H1 (cell line): ENCODE results near the gene RAB1B. TPM values are rescaled to one million over a fixed set of nuclear protein-coding genes. Genes with fewer than 3 reads are reported as not detected.

ENCODE experiments used
- CBX5 ChIP-seq: fragments of 300-800, 300-1000 bp; sonication (generic); IDR thresholded peaks from 2 replicates; pipeline ENCODE4 v1.7.1; 2016; ENCODE audit warnings: antibody characterized with exemption, low read length, low read depth
- CHD2 ChIP-seq: IDR thresholded peaks from 2 replicates; pipeline ENCODE4 v1.6.1; 2012; ENCODE audit warnings: low read length, improper control_type of control experiment
- HDAC6 ChIP-seq: IDR thresholded peaks from one replicate; pipeline ENCODE4 v1.7.1; 2012; ENCODE audit warnings: low read depth, mild to moderate bottlenecking, inconsistent platforms, low read length, moderate library complexity
- NRF1 ChIP-seq: IDR thresholded peaks from 2 replicates; pipeline ENCODE4 v1.6.1; 2011; ENCODE audit warnings: mild to moderate bottlenecking, low read depth, low read length, improper control_type of control experiment
- SP4 ChIP-seq: IDR thresholded peaks from 2 replicates; pipeline ENCODE4 v1.6.1; 2012; ENCODE audit warnings: low read length, inconsistent platforms
- TAF7 ChIP-seq: optimal IDR thresholded peaks from 2 replicates; pipeline ENCODE3; 2011; ENCODE audit warnings: low read depth, mild to moderate bottlenecking, inconsistent platforms, low read length, moderate library complexity, borderline replicate concordance
- polyA plus RNA-seq, 7 experiments: library from polyadenylated mRNA; depleted of rRNA in 3 of 7; stranded (reverse) in 5 of 7; unstranded in 2 of 7; fragments of >200 nt in 5 of 7; fragments of 200-250 nt in 2 of 7; gene quantifications; 1 replicate in 5 of 7; 2 replicates in 1 of 7; 4 replicates in 1 of 7; pipeline versions ENCODE4 v1.2.1 to v1.2.3, GENCODE V29; 2011 to 2013; ENCODE audit warnings: missing spikeins in 2 of 7, mixed read lengths in 2 of 7
- total RNA-seq: library from RNA; stranded (reverse); fragmentation: NEBNext Ultra II Directional; extraction: Animal tissue kit (Norgen Biotek cat#: 25700); gene quantifications from 2 replicates; pipeline ENCODE4 v1.2.1, GENCODE V29; 2021
- TF ChIP-seq, protein P1 (sequence below): fragments of 300-600 bp; sonication (generic); IDR thresholded peaks from 2 replicates; pipeline ENCODE4 v1.7.1; 2012; ENCODE audit warnings: low read length, moderate library complexity, mild to moderate bottlenecking, inconsistent platforms; ENCODE audit not compliant: insufficient replicate concordance
- TF ChIP-seq, protein P2 (sequence below): IDR thresholded peaks from 2 replicates; pipeline ENCODE4 v1.6.1; 2012; ENCODE audit warnings: inconsistent platforms
- TF ChIP-seq, protein P3 (sequence below), 3 experiments: IDR thresholded peaks; 1 replicate in 2 of 3; 2 replicates in 1 of 3; pipeline versions ENCODE4 v1.5.1 to v1.6.1; 2011; ENCODE audit warnings: low read length in 3 of 3, mild to moderate bottlenecking in 3 of 3, inconsistent platforms in 2 of 3, low read depth in 1 of 3, moderate library complexity in 1 of 3; ENCODE audit not compliant: insufficient read depth in 1 of 3; ENCODE audit errors: control extremely low read depth in 1 of 3

RAB1B gene
- total and polyA plus RNA-seq, 2 of the 8 experiments (the other 6 are each of a cell fraction or from before 2014, with no cell fraction given) = 100 to 217 TPM

DNA sequence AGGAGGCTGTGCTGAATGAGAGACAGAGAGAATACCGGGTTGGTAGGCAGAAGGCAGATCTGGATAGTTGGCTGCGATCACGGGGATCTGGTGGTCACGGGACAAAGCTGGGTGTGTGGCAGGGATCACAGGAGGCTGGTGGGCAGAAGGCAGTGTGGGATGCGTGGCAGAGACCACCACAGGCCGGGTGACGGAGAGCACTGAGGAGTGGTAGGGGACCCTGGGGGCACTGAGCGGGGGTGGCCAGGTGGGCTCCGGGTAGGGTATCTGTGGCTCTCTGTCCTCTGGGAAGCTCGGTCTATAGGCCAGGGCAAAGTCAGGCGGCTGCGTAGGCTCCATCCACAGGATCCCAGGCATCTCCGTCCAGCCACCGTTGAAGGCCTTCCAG lies 47.1 kb downstream of the RAB1B start (continued):
- TF ChIP-seq, protein P1, sequence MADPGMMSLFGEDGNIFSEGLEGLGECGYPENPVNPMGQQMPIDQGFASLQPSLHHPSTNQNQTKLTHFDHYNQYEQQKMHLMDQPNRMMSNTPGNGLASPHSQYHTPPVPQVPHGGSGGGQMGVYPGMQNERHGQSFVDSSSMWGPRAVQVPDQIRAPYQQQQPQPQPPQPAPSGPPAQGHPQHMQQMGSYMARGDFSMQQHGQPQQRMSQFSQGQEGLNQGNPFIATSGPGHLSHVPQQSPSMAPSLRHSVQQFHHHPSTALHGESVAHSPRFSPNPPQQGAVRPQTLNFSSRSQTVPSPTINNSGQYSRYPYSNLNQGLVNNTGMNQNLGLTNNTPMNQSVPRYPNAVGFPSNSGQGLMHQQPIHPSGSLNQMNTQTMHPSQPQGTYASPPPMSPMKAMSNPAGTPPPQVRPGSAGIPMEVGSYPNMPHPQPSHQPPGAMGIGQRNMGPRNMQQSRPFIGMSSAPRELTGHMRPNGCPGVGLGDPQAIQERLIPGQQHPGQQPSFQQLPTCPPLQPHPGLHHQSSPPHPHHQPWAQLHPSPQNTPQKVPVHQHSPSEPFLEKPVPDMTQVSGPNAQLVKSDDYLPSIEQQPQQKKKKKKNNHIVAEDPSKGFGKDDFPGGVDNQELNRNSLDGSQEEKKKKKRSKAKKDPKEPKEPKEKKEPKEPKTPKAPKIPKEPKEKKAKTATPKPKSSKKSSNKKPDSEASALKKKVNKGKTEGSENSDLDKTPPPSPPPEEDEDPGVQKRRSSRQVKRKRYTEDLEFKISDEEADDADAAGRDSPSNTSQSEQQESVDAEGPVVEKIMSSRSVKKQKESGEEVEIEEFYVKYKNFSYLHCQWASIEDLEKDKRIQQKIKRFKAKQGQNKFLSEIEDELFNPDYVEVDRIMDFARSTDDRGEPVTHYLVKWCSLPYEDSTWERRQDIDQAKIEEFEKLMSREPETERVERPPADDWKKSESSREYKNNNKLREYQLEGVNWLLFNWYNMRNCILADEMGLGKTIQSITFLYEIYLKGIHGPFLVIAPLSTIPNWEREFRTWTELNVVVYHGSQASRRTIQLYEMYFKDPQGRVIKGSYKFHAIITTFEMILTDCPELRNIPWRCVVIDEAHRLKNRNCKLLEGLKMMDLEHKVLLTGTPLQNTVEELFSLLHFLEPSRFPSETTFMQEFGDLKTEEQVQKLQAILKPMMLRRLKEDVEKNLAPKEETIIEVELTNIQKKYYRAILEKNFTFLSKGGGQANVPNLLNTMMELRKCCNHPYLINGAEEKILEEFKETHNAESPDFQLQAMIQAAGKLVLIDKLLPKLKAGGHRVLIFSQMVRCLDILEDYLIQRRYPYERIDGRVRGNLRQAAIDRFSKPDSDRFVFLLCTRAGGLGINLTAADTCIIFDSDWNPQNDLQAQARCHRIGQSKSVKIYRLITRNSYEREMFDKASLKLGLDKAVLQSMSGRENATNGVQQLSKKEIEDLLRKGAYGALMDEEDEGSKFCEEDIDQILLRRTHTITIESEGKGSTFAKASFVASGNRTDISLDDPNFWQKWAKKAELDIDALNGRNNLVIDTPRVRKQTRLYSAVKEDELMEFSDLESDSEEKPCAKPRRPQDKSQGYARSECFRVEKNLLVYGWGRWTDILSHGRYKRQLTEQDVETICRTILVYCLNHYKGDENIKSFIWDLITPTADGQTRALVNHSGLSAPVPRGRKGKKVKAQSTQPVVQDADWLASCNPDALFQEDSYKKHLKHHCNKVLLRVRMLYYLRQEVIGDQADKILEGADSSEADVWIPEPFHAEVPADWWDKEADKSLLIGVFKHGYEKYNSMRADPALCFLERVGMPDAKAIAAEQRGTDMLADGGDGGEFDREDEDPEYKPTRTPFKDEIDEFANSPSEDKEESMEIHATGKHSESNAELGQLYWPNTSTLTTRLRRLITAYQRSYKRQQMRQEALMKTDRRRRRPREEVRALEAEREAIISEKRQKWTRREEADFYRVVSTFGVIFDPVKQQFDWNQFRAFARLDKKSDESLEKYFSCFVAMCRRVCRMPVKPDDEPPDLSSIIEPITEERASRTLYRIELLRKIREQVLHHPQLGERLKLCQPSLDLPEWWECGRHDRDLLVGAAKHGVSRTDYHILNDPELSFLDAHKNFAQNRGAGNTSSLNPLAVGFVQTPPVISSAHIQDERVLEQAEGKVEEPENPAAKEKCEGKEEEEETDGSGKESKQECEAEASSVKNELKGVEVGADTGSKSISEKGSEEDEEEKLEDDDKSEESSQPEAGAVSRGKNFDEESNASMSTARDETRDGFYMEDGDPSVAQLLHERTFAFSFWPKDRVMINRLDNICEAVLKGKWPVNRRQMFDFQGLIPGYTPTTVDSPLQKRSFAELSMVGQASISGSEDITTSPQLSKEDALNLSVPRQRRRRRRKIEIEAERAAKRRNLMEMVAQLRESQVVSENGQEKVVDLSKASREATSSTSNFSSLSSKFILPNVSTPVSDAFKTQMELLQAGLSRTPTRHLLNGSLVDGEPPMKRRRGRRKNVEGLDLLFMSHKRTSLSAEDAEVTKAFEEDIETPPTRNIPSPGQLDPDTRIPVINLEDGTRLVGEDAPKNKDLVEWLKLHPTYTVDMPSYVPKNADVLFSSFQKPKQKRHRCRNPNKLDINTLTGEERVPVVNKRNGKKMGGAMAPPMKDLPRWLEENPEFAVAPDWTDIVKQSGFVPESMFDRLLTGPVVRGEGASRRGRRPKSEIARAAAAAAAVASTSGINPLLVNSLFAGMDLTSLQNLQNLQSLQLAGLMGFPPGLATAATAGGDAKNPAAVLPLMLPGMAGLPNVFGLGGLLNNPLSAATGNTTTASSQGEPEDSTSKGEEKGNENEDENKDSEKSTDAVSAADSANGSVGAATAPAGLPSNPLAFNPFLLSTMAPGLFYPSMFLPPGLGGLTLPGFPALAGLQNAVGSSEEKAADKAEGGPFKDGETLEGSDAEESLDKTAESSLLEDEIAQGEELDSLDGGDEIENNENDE = no peak
- TF ChIP-seq, protein P2, sequence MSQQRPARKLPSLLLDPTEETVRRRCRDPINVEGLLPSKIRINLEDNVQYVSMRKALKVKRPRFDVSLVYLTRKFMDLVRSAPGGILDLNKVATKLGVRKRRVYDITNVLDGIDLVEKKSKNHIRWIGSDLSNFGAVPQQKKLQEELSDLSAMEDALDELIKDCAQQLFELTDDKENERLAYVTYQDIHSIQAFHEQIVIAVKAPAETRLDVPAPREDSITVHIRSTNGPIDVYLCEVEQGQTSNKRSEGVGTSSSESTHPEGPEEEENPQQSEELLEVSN = no peak
- TF ChIP-seq CHD2 (no peak), HDAC6 (no peak), NRF1 (no peak), TAF7 (no peak), CBX5 (no peak), SP4 (no peak)
- TF ChIP-seq, protein P3, sequence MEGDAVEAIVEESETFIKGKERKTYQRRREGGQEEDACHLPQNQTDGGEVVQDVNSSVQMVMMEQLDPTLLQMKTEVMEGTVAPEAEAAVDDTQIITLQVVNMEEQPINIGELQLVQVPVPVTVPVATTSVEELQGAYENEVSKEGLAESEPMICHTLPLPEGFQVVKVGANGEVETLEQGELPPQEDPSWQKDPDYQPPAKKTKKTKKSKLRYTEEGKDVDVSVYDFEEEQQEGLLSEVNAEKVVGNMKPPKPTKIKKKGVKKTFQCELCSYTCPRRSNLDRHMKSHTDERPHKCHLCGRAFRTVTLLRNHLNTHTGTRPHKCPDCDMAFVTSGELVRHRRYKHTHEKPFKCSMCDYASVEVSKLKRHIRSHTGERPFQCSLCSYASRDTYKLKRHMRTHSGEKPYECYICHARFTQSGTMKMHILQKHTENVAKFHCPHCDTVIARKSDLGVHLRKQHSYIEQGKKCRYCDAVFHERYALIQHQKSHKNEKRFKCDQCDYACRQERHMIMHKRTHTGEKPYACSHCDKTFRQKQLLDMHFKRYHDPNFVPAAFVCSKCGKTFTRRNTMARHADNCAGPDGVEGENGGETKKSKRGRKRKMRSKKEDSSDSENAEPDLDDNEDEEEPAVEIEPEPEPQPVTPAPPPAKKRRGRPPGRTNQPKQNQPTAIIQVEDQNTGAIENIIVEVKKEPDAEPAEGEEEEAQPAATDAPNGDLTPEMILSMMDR (IDR thresholded peaks at IDR 0.05; ENCODE audit: control extremely low read depth in 1 of 3, insufficient read depth in 1 of 3, low read depth in 1 of 3, low read length in 3 of 3) = no peak
